GM08714 (cell line): Measurements from ENCODE around the gene COL13A1.

Experiments used
- H3K4me3 ChIP-seq: fragments of 200-500 bp; sonication (Bioruptor generic); 2 replicates; pipeline ENCODE4 v1.5.1; 2014; ENCODE audit warnings: mild to moderate bottlenecking, low read length, inconsistent platforms
- ZNF274 ChIP-seq: IDR thresholded peaks from 2 replicates; pipeline ENCODE4 v1.6.1; 2012; ENCODE audit warnings: mild to moderate bottlenecking, low read depth, low read length

Gene COL13A1

GRCh38 chr10:69893271-69893900 is 91.7 kb downstream of the COL13A1 start:
- no peak overlapping the region for H3K4me3 ChIP-seq
- no peak for TF ChIP-seq ZNF274

- no peak overlapping the region for H3K4me3 ChIP-seq
- TF ChIP-seq ZNF274 = no peak
These were observed 92.5 kb downstream of the COL13A1 start for GRCh38 chr10:69894156-69894555.

GRCh38 chr10:69895759-69896158 is 94.1 kb downstream of the COL13A1 start:
- H3K4me3 ChIP-seq = no peak overlapping the region
- TF ChIP-seq ZNF274 = no peak

- no peak for TF ChIP-seq ZNF274
- H3K4me3 ChIP-seq = no peak overlapping the region
These were observed 95.0 kb downstream of the COL13A1 start for GRCh38 chr10:69896606-69897231.

GRCh38 chr10:69897432-69897831 is 95.7 kb downstream of the COL13A1 start:
- no peak for TF ChIP-seq ZNF274
- H3K4me3 ChIP-seq = no peak overlapping the region

GRCh38 chr10:69897999-69898398 is 96.3 kb downstream of the COL13A1 start:
- H3K4me3 ChIP-seq = no peak overlapping the region
- no peak for TF ChIP-seq ZNF274

GRCh38 chr10:69898524-69898923 is 96.8 kb downstream of the COL13A1 start:
- no peak for TF ChIP-seq ZNF274

GRCh38 chr10:69898941-69899340 is 97.2 kb downstream of the COL13A1 start:
- no peak for TF ChIP-seq ZNF274
- H3K4me3 ChIP-seq = no peak overlapping the region

More at GRCh38 chr10:69898524-69898923, 96.8 kb downstream of the COL13A1 start:
- H3K4me3 ChIP-seq = no peak overlapping the region

- no peak overlapping the region for H3K4me3 ChIP-seq
- no peak for TF ChIP-seq ZNF274
These were observed 98.3 kb downstream of the COL13A1 start for GRCh38 chr10:69899727-69900595.

- H3K4me3 ChIP-seq = no peak overlapping the region
- no peak for TF ChIP-seq ZNF274
These were observed 99.3 kb downstream of the COL13A1 start for GRCh38 chr10:69901022-69901421.

GRCh38 chr10:69901628-69902505 is 100.2 kb downstream of the COL13A1 start:
- no peak overlapping the region for H3K4me3 ChIP-seq
- TF ChIP-seq ZNF274 = no peak

GRCh38 chr10:69902835-69903535 is 101.3 kb downstream of the COL13A1 start:
- no peak for TF ChIP-seq ZNF274
- no peak overlapping the region for H3K4me3 ChIP-seq

GRCh38 chr10:69904533-69904932 is 102.8 kb downstream of the COL13A1 start:
- H3K4me3 ChIP-seq = no peak overlapping the region
- TF ChIP-seq ZNF274 = no peak
